ENCODE measurements around the gene DNAH2. TPM values are rescaled to one million over a fixed set of nuclear protein-coding genes. Genes with fewer than 3 reads are reported as not detected.

The DNAH2 gene
- polyA plus RNA-seq, 1 of the 3 experiments (the other 2 are of a cell fraction): 0.13 TPM

DNA sequence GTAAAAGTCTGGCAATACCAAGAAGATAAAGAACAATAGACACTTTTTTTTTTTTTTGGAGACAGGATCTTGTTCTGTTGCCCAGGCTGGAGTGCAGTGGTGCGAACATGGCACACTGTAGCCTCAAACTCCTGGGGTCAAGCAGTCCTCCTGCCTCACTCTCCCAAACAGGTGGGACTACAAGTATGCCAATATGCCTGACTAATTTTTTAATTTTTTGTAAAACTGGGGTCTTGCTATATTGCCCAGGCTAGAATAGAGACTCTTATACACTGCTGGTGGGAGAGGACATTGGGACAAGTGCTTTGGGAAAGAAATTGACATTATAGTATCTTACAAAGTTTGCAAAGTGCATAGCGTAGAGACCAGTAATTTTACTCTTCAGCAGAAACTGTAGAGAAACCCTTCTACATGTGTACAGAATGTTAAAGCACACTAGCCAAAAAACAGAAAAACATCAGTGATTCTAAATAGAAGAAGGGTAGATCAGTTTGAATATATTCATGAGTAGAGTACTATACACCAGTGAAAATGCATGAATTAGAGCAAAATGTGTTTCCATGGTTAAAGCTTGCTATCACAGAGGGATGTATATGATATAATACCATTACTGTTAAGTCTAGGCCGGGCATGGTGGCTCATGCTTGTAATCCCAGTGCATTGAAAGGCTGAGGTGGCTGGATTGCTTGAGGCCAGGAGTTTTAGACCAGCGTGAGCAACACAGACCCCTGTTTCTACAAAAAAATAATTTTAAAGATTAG lies 19.5 kb upstream of the DNAH2 start (continued):
- TF ChIP-seq TAF1 (IDR thresholded peaks at IDR 0.05; ENCODE audit: borderline replicate concordance, low read depth, low read length): no peak
- TF ChIP-seq FOSL2 (IDR thresholded peaks at IDR 0.05; ENCODE audit: borderline replicate concordance, low read depth): no peak
- TF ChIP-seq, protein P1, sequence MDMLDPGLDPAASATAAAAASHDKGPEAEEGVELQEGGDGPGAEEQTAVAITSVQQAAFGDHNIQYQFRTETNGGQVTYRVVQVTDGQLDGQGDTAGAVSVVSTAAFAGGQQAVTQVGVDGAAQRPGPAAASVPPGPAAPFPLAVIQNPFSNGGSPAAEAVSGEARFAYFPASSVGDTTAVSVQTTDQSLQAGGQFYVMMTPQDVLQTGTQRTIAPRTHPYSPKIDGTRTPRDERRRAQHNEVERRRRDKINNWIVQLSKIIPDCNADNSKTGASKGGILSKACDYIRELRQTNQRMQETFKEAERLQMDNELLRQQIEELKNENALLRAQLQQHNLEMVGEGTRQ (IDR thresholded peaks at IDR 0.05; ENCODE audit: borderline replicate concordance, low read depth, low read length): no peak

DNA sequence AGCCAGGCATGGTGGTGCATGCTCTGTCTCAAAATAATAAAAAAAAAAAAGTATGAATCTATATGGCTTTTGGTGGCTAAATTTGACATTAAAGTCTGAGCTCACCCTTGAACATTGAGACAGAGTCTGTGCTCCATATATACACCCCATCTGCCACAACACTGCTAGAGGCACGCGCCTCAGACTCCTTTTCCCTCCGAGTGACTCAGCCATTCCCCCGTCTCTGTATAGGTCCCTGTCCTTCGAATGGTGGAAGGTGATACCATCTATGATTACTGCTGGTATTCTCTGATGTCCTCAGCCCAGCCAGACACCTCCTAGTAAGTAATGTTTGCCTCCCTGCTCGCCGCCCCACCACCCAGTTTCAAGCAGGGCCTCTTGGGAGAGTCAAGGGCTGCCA lies 17.0 kb upstream of the DNAH2 start:
- Histone ChIP-seq H3K4me1 (ENCODE audit: control insufficient read depth in 1 of 2, insufficient read depth in 2 of 2, low read depth in 1 of 2, low read length in 1 of 2) (peaks cover 9 to 17% of the 10 kb centered on the region in 2 experiments), H4K20me1 (ENCODE audit: insufficient read depth) (no peaks in the 10 kb centered on the region), H2AFZ (ENCODE audit: low read depth) (no peak overlapping the region), H3K4me3 (ENCODE audit: low read depth in 2 of 2, low read length in 1 of 2) (no peak overlapping the region), H3K9me2 (no peaks in the 10 kb centered on the region), H3K36me3 (replicated peaks in 1 of 2; ENCODE audit: control insufficient read depth in 1 of 2, insufficient read depth in 2 of 2, low read length in 1 of 2) (peaks cover 3 to 9% of the 10 kb centered on the region in 2 experiments), H3F3A (replicated peaks; ENCODE audit: insufficient read depth) (peaks cover 2% of the 10 kb centered on the region), H3K4me2 (no peak overlapping the region), H3K27ac (ENCODE audit: low read depth in 2 of 2, low read length in 1 of 2) (no peak overlapping the region), H3K9ac (no peak overlapping the region), H3K9me3 (no peaks in the 10 kb centered on the region), H3K79me2 (ENCODE audit: insufficient read depth) (no peaks in the 10 kb centered on the region), H3K27me3 (ENCODE audit: insufficient read depth) (no peaks in the 10 kb centered on the region)
- WGBS (ENCODE audit: low lambda C conversion rate): 84% methylated on average over 7 of the region's 7 CpGs
- TF ChIP-seq SIN3A (IDR thresholded peaks at IDR 0.05; ENCODE audit: borderline replicate concordance, low read depth, low read length) (no peak), EP300 (IDR thresholded peaks at IDR 0.05; ENCODE audit: borderline replicate concordance in 1 of 2, low read depth in 1 of 2, low read length in 1 of 2) (no peak), TCF12 (IDR thresholded peaks at IDR 0.05) (no peak), NFIC (IDR thresholded peaks at IDR 0.05; ENCODE audit: borderline replicate concordance) (no peak), FOSL2 (IDR thresholded peaks at IDR 0.05; ENCODE audit: borderline replicate concordance, low read depth) (no peak), FOXM1 (IDR thresholded peaks at IDR 0.05; ENCODE audit: low read depth) (no peak), FOXJ3 (CRISPR knock-in tag; IDR thresholded peaks at IDR 0.05) (no peak), RFX5 (IDR thresholded peaks at IDR 0.05; ENCODE audit: low read length) (no peak)
- TF ChIP-seq, protein P2, sequence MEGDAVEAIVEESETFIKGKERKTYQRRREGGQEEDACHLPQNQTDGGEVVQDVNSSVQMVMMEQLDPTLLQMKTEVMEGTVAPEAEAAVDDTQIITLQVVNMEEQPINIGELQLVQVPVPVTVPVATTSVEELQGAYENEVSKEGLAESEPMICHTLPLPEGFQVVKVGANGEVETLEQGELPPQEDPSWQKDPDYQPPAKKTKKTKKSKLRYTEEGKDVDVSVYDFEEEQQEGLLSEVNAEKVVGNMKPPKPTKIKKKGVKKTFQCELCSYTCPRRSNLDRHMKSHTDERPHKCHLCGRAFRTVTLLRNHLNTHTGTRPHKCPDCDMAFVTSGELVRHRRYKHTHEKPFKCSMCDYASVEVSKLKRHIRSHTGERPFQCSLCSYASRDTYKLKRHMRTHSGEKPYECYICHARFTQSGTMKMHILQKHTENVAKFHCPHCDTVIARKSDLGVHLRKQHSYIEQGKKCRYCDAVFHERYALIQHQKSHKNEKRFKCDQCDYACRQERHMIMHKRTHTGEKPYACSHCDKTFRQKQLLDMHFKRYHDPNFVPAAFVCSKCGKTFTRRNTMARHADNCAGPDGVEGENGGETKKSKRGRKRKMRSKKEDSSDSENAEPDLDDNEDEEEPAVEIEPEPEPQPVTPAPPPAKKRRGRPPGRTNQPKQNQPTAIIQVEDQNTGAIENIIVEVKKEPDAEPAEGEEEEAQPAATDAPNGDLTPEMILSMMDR (IDR thresholded peaks at IDR 0.05): no peak
- ChIA-PET POLR2A (no interaction called here), CTCF (interaction anchor here (2.8 kb wide), 1 partner anchor 13 kb away, joined by 15 read pairs; the partner anchor contains the start of genes TP53 and WRAP53)
- DNase-seq: no peak

DNA sequence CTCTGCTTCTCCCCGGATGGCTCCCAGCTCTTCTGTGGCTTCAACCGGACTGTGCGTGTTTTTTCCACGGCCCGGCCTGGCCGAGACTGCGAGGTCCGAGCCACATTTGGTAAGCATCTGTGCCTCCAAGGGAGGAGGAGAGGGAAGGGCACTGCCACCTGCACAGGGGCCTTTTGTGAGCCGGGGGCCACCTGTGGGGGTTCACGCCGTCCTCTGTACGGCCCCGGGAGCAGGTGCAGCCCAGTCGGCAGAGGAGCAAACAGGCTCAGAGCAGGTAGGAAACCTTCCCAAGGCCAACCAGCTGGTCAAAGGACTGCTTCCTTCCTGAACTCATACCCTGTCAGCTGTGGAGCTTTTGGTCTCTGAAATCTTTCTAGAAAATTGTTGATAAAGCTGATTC lies 15.9 kb upstream of the DNAH2 start:
- Histone ChIP-seq H3K9me2 (no peaks in the 10 kb centered on the region), H2AFZ (ENCODE audit: low read depth) (no peak overlapping the region), H3K27ac (ENCODE audit: low read depth in 2 of 2, low read length in 1 of 2) (no peak overlapping the region), H3K9me3 (no peaks in the 10 kb centered on the region), H3K9ac (no peak overlapping the region), H3K36me3 (replicated peaks in 1 of 2; ENCODE audit: control insufficient read depth in 1 of 2, insufficient read depth in 2 of 2, low read length in 1 of 2) (peaks cover 3 to 6% of the 10 kb centered on the region in 2 experiments), H3K4me3 (ENCODE audit: low read depth in 2 of 2, low read length in 1 of 2) (no peak overlapping the region), H3K4me1 (ENCODE audit: control insufficient read depth in 1 of 2, insufficient read depth in 2 of 2, low read depth in 1 of 2, low read length in 1 of 2) (peaks cover 9 to 26% of the 10 kb centered on the region in 2 experiments), H4K20me1 (ENCODE audit: insufficient read depth) (no peaks in the 10 kb centered on the region), H3K27me3 (ENCODE audit: insufficient read depth) (no peaks in the 10 kb centered on the region), H3F3A (replicated peaks; ENCODE audit: insufficient read depth) (peaks cover 2% of the 10 kb centered on the region), H3K4me2 (no peak overlapping the region), H3K79me2 (ENCODE audit: insufficient read depth) (no peaks in the 10 kb centered on the region)
- no peak for TF ChIP-seq NRF1 (IDR thresholded peaks at IDR 0.05; ENCODE audit: low read depth, low read length)
- no peak for TF ChIP-seq JUND (IDR thresholded peaks at IDR 0.05)
- TF ChIP-seq GATA2 (CRISPR knock-in tag; IDR thresholded peaks at IDR 0.05): no peak
- TF ChIP-seq ELF1 (IDR thresholded peaks at IDR 0.05): no peak
- no peak for TF ChIP-seq FOXJ3 (CRISPR knock-in tag; IDR thresholded peaks at IDR 0.05)
- TF ChIP-seq, protein P3, sequence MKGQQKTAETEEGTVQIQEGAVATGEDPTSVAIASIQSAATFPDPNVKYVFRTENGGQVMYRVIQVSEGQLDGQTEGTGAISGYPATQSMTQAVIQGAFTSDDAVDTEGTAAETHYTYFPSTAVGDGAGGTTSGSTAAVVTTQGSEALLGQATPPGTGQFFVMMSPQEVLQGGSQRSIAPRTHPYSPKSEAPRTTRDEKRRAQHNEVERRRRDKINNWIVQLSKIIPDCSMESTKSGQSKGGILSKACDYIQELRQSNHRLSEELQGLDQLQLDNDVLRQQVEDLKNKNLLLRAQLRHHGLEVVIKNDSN (IDR thresholded peaks at IDR 0.05; ENCODE audit: borderline replicate concordance, low read depth): no peak
- TF ChIP-seq, protein P4, sequence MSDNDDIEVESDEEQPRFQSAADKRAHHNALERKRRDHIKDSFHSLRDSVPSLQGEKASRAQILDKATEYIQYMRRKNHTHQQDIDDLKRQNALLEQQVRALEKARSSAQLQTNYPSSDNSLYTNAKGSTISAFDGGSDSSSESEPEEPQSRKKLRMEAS (IDR thresholded peaks at IDR 0.05; ENCODE audit: low read depth): no peak
- TF ChIP-seq RXRA (IDR thresholded peaks at IDR 0.05; ENCODE audit: borderline replicate concordance, low read depth): no peak
- no peak for TF ChIP-seq MXI1 (IDR thresholded peaks at IDR 0.05; ENCODE audit: low read depth, low read length)
- TF ChIP-seq FOXM1 (IDR thresholded peaks at IDR 0.05; ENCODE audit: low read depth): no peak
- 97% methylated on average over 12 of the region's 14 CpGs for WGBS (ENCODE audit: low lambda C conversion rate)
- DNase-seq: no peak
- ChIA-PET POLR2A (interaction anchor here (6.6 kb wide), 1 partner anchor 15 kb away, joined by 53 read pairs; the partner anchor contains the start of genes TP53 and WRAP53), CTCF (interaction anchor here (4.6 to 8.4 kb wide), 2 partner anchors 14 to 15 kb away, joined by 43 to 85 read pairs; partner anchors contain the start of genes DNAH2, TP53 and WRAP53)

All from SK-N-SH (cell line).